Measurements from ENCODE around the gene HSDL1. TPM values are rescaled to one million over a fixed set of nuclear protein-coding genes. Genes with fewer than 3 reads are reported as not detected.

The HSDL1 gene
- total and polyA plus RNA-seq, 9 donors: 14.8 to 20.3 (median 17.1) TPM

DNA sequence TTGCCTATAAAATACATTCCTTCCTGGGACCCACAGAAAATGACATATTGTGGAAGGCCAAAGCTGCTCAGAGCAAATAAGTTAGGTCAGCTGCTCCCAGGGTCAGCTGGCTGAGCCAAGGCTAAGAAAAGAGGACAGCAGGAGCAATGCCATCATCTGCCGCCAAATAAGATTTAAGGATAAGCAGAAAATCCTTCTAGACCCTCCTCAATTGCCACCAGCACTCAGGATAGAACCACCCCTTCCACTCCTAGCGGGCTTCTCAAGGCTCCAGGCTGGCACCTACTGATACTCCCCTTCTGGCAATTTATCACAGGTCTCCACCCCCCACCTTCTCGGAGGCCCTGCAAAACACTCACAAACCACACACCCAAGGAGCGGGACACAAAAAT is 51.1 kb downstream of the HSDL1 start:
- peaks cover 60% of the 10 kb centered on the region for H3K36me3 ChIP-seq (ENCODE audit: control insufficient read depth, insufficient read depth, low read length)
- H3K27ac ChIP-seq (ENCODE audit: low read length): no peak overlapping the region
- H3K27me3 ChIP-seq (ENCODE audit: control insufficient read depth, insufficient read depth, low read length): no peaks in the 10 kb centered on the region
- H3K4me1 ChIP-seq (ENCODE audit: control insufficient read depth, insufficient read depth, low read length): no peaks in the 10 kb centered on the region
- WGBS (ENCODE audit: insufficient coverage): 92% methylated on average over 4 of the region's 4 CpGs
- no peak overlapping the region for H3K4me3 ChIP-seq (ENCODE audit: low read length)
- no peaks in the 10 kb centered on the region for H3K9me3 ChIP-seq (replicated peaks; ENCODE audit: control insufficient read depth, low read depth, low read length)
- no peak for DNase-seq

GRCh38 chr16:84093120-84093878 is 51.7 kb downstream of the HSDL1 start:
- Histone ChIP-seq H3K4me3 (ENCODE audit: low read length) (no peak overlapping the region), H3K36me3 (ENCODE audit: control insufficient read depth, insufficient read depth, low read length) (peaks cover 61% of the 10 kb centered on the region), H3K9me3 (replicated peaks; ENCODE audit: control insufficient read depth, low read depth, low read length) (no peaks in the 10 kb centered on the region), H3K27me3 (ENCODE audit: control insufficient read depth, insufficient read depth, low read length) (no peaks in the 10 kb centered on the region), H3K4me1 (ENCODE audit: control insufficient read depth, insufficient read depth, low read length) (no peaks in the 10 kb centered on the region), H3K27ac (ENCODE audit: low read length) (no peak overlapping the region)
- DNase-seq: no peak
- WGBS (ENCODE audit: insufficient coverage): 94% methylated on average over 10 of the region's 16 CpGs

DNA sequence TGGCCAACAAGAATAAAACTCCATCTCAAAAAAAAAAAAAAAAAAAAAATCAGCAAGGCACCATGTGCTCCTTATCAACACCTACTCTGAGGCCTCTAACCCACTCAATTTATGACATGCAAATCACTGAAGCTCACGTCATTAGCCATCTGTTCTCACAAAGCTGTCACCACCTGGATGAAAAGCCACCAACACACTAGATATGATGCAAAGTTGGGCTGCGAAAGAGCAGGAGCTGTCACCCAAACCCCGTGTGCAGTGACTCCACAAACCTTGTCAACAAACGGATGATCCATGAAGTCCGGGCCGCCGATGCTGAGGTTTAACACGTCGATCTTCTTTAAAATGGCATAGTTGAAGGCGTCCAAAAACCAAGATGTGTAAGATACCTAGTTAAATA is 53.5 kb downstream of the HSDL1 start:
- no peak for DNase-seq
- H3K27me3 ChIP-seq (ENCODE audit: control insufficient read depth, insufficient read depth, low read length): no peaks in the 10 kb centered on the region
- no peak overlapping the region for H3K4me3 ChIP-seq (ENCODE audit: low read length)
- peaks cover 69% of the 10 kb centered on the region for H3K36me3 ChIP-seq (ENCODE audit: control insufficient read depth, insufficient read depth, low read length)
- 68% methylated on average over 4 of the region's 10 CpGs for WGBS (ENCODE audit: insufficient coverage)
- H3K4me1 ChIP-seq (ENCODE audit: control insufficient read depth, insufficient read depth, low read length): no peaks in the 10 kb centered on the region
- H3K27ac ChIP-seq (ENCODE audit: low read length): no peak overlapping the region
- H3K9me3 ChIP-seq (replicated peaks; ENCODE audit: control insufficient read depth, low read depth, low read length): no peaks in the 10 kb centered on the region

- WGBS (ENCODE audit: insufficient coverage): 97% methylated on average over 6 of the region's 9 CpGs
- no peak overlapping the region for H3K27ac ChIP-seq (ENCODE audit: low read length)
- H3K36me3 ChIP-seq (ENCODE audit: control insufficient read depth, insufficient read depth, low read length): peaks cover 69% of the 10 kb centered on the region
- no peaks in the 10 kb centered on the region for H3K9me3 ChIP-seq (replicated peaks; ENCODE audit: control insufficient read depth, low read depth, low read length)
- no peak overlapping the region for H3K4me3 ChIP-seq (ENCODE audit: low read length)
- no peak for DNase-seq
- no peaks in the 10 kb centered on the region for H3K4me1 ChIP-seq (ENCODE audit: control insufficient read depth, insufficient read depth, low read length)
- H3K27me3 ChIP-seq (ENCODE audit: control insufficient read depth, insufficient read depth, low read length): no peaks in the 10 kb centered on the region
These were observed 54.8 kb downstream of the HSDL1 start for GRCh38 chr16:84090211-84090610.

DNA sequence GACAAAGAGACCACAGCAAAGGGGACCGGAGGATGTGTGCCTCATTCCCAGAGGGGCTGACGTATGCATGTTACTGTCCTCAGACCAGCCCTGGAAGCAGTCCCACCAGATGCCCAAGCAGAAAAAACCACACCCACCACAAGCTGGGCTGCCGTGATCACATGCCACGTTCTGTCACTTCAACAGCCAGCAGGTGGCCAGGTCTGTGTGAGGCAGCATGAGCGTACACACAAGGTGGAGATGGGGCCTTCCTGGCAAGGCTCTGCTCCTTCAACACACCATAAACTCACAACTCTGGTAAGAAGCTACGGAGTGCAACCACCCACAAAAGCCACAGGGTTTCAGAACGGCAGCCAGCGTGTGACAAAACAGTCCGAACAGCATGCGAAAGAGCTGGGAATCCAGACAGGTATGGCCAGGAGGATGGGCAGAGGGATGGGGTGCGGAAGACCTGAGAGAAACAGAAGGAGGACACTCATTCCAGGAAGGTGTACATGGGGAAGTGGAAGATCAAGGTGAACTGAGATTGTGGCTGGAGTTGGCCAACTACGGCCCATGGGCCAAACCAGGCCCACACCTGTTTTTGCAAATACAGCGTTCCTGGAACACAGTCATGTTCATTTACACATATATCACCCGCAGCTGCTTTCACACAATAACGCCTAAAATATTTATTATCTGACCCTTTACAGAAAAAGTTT is 56.1 kb downstream of the HSDL1 start:
- no peak overlapping the region for H3K27ac ChIP-seq (ENCODE audit: low read length)
- DNase-seq: no peak
- peaks cover 70% of the 10 kb centered on the region for H3K36me3 ChIP-seq (ENCODE audit: control insufficient read depth, insufficient read depth, low read length)
- 87% methylated on average over 8 of the region's 15 CpGs for WGBS (ENCODE audit: insufficient coverage)
- no peaks in the 10 kb centered on the region for H3K27me3 ChIP-seq (ENCODE audit: control insufficient read depth, insufficient read depth, low read length)
- no peak overlapping the region for H3K4me3 ChIP-seq (ENCODE audit: low read length)
- no peaks in the 10 kb centered on the region for H3K4me1 ChIP-seq (ENCODE audit: control insufficient read depth, insufficient read depth, low read length)
- no peaks in the 10 kb centered on the region for H3K9me3 ChIP-seq (replicated peaks; ENCODE audit: control insufficient read depth, low read depth, low read length)

DNA sequence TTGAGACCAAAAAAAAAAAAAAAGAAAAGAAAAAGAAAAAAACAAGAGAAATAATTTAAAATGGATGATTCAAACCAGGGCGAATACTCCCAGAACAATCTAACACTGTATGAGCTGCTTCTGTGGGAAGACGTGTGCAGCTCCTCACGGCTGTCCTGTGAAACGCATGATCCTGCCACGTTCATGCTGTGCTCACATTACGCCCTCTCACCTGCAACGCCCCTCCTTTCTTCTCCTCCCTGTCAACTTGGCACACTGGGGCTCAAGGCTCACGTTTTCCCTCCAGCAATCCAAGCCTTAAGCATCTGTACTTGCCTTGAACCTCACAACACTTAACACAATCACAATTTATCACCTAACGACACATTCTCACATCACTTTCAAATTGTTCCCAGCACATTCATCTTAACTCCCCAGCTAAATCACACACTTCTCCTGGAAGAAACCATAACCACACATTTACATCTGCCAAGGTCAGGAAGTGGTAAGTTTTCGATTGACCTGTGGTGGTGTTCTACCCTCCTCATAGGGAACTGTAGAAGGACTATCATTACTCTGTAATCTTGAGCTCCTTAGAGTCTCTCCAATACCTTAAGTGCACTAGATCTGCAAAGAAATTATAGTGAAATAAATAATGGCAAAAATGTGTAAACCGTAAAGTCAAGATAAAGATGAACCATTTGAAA is 57.4 kb downstream of the HSDL1 start:
- H3K4me1 ChIP-seq (ENCODE audit: control insufficient read depth, insufficient read depth, low read length): no peaks in the 10 kb centered on the region
- DNase-seq: no peak
- peaks cover 65% of the 10 kb centered on the region for H3K36me3 ChIP-seq (ENCODE audit: control insufficient read depth, insufficient read depth, low read length)
- no peaks in the 10 kb centered on the region for H3K27me3 ChIP-seq (ENCODE audit: control insufficient read depth, insufficient read depth, low read length)
- H3K27ac ChIP-seq (ENCODE audit: low read length): no peak overlapping the region
- no peak overlapping the region for H3K4me3 ChIP-seq (ENCODE audit: low read length)
- 66% methylated on average over 9 of the region's 11 CpGs for WGBS (ENCODE audit: insufficient coverage)
- H3K9me3 ChIP-seq (replicated peaks; ENCODE audit: control insufficient read depth, low read depth, low read length): no peaks in the 10 kb centered on the region

DNA sequence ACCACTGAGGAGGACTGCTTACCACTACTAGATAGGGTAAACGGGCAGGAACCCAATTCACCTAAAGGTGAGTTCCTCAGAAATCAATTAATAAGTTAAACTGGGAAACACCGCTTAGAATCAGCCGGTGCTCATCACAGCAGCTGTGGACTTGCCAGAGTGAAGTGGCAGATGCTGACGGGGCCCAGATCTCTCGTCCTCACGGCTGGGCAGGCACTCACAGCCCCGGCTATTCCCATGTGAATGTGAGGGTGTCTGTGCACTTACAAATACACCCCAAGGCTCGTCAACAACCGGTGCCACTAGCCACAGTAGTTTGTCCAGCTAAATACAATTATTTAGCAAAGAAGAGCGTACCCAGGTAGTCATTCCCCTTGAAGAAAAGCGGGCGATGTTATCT is 58.0 kb downstream of the HSDL1 start:
- 87% methylated on average over 3 of the region's 12 CpGs for WGBS (ENCODE audit: insufficient coverage)
- H3K27me3 ChIP-seq (ENCODE audit: control insufficient read depth, insufficient read depth, low read length): no peaks in the 10 kb centered on the region
- no peaks in the 10 kb centered on the region for H3K9me3 ChIP-seq (replicated peaks; ENCODE audit: control insufficient read depth, low read depth, low read length)
- no peak for DNase-seq
- H3K27ac ChIP-seq (ENCODE audit: low read length): no peak overlapping the region
- H3K36me3 ChIP-seq (ENCODE audit: control insufficient read depth, insufficient read depth, low read length): peaks cover 65% of the 10 kb centered on the region
- H3K4me1 ChIP-seq (ENCODE audit: control insufficient read depth, insufficient read depth, low read length): no peaks in the 10 kb centered on the region
- H3K4me3 ChIP-seq (ENCODE audit: low read length): no peak overlapping the region

- peaks cover 65% of the 10 kb centered on the region for H3K36me3 ChIP-seq (ENCODE audit: control insufficient read depth, insufficient read depth, low read length)
- H3K9me3 ChIP-seq (replicated peaks; ENCODE audit: control insufficient read depth, low read depth, low read length): no peaks in the 10 kb centered on the region
- no peak for DNase-seq
- no peaks in the 10 kb centered on the region for H3K27me3 ChIP-seq (ENCODE audit: control insufficient read depth, insufficient read depth, low read length)
- no peak overlapping the region for H3K4me3 ChIP-seq (ENCODE audit: low read length)
- 73% methylated on average over 11 of the region's 11 CpGs for WGBS (ENCODE audit: insufficient coverage)
- no peaks in the 10 kb centered on the region for H3K4me1 ChIP-seq (ENCODE audit: control insufficient read depth, insufficient read depth, low read length)
- H3K27ac ChIP-seq (ENCODE audit: low read length): no peak overlapping the region
These were observed 58.6 kb downstream of the HSDL1 start for GRCh38 chr16:84086341-84086740.

- Histone ChIP-seq H3K36me3 (ENCODE audit: control insufficient read depth, insufficient read depth, low read length) (peaks cover 67% of the 10 kb centered on the region), H3K4me3 (ENCODE audit: low read length) (no peak overlapping the region), H3K27me3 (ENCODE audit: control insufficient read depth, insufficient read depth, low read length) (no peaks in the 10 kb centered on the region), H3K27ac (ENCODE audit: low read length) (no peak overlapping the region), H3K9me3 (replicated peaks; ENCODE audit: control insufficient read depth, low read depth, low read length) (no peaks in the 10 kb centered on the region), H3K4me1 (ENCODE audit: control insufficient read depth, insufficient read depth, low read length) (no peaks in the 10 kb centered on the region)
- WGBS (ENCODE audit: insufficient coverage): 80% methylated on average over 2 of the region's 6 CpGs
- DNase-seq: no peak
These were observed 59.2 kb downstream of the HSDL1 start for GRCh38 chr16:84085773-84086172.

DNA sequence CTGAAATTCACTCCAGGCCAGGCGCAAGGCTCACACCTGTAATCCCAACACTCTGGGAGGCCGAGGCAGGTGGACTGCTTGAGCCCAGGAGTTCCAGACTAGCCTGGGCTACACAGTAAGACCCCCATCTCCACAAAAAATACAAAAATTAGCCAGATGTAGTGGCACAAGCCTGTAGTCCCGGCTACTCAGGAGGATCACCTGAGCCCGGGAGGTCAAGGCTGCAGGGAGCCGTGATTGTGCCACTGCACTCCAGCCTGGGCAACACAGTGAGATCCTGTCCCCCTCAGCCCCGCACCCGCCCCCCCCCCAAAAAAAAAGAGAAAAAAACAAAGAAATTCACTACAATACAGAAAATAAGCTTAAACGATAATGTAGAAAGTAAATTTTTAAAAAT is 59.7 kb downstream of the HSDL1 start:
- no peak overlapping the region for H3K27ac ChIP-seq (ENCODE audit: low read length)

More for the DNA sequence above, 59.7 kb downstream of the HSDL1 start:
- Histone ChIP-seq H3K9me3 (replicated peaks; ENCODE audit: control insufficient read depth, low read depth, low read length) (no peaks in the 10 kb centered on the region), H3K36me3 (ENCODE audit: control insufficient read depth, insufficient read depth, low read length) (peaks cover 71% of the 10 kb centered on the region), H3K4me1 (ENCODE audit: control insufficient read depth, insufficient read depth, low read length) (no peaks in the 10 kb centered on the region), H3K27me3 (ENCODE audit: control insufficient read depth, insufficient read depth, low read length) (no peaks in the 10 kb centered on the region), H3K4me3 (ENCODE audit: low read length) (no peak overlapping the region)
- 90% methylated on average over 2 of the region's 8 CpGs for WGBS (ENCODE audit: insufficient coverage)
- DNase-seq: no peak

Measured in muscle of leg (tissue), 11 donors.